Colonic mucosa (tissue), 4 donors: ENCODE data around the gene CCL26. TPM values are rescaled to one million over a fixed set of nuclear protein-coding genes. Genes with fewer than 3 reads are reported as not detected.

ENCODE experiments used
- DNase-seq: peaks from one replicate; pipeline ENCODE4 v3.0.0-alpha.2; 2020
- H3K27ac ChIP-seq: fragments of 200-600 bp; one replicate; pipeline ENCODE4 v1.8.0; 2021
- H3K27me3 ChIP-seq: fragments of 200-600 bp; one replicate; pipeline ENCODE4 v1.8.0; 2021
- H3K36me3 ChIP-seq: fragments of 200-600 bp; one replicate; pipeline ENCODE4 v1.8.0; 2021
- H3K4me1 ChIP-seq: fragments of 200-600 bp; one replicate; pipeline ENCODE4 v1.8.0; 2021; ENCODE audit warnings: mild to moderate bottlenecking
- H3K4me3 ChIP-seq: fragments of 200-600 bp; one replicate; pipeline ENCODE4 v1.8.0; 2021
- H3K9ac ChIP-seq, 2 donors: one replicate each; pipeline ENCODE4 v1.7.0; 2013; ENCODE audit warnings: control low read depth in 2 of 2, low read depth in 2 of 2, low read length in 2 of 2
- H3K9me3 ChIP-seq: fragments of 200-600 bp; one replicate; pipeline ENCODE4 v1.8.0; 2021
- intact Hi-C: fragments of 100-400 bp; cut with DNase I; formaldehyde crosslinking; loops from one replicate; pipeline ENCODE4 v1.14.1; 2022
- total RNA-seq, 2 donors: library from RNA; stranded (reverse); fragmentation: NEBNext Ultra II Directional in 1 of 2; extraction: Animal tissue kit (Norgen Biotek cat#: 25700) in 1 of 2; gene quantifications; one replicate each; pipeline ENCODE4 v1.2.1, GENCODE V29; 2021
- TF ChIP-seq, protein P1 (sequence below): fragments of 200-600 bp; IDR thresholded peaks from one replicate; pipeline ENCODE4 v1.8.0; 2022; ENCODE audit warnings: antibody characterized with exemption, mild to moderate bottlenecking
- donor health status: healthy.
- donor health status: DM: no; HTN: no; CAD: no.
- donor health status: DM: no; HTN: no; CAD: no.

The CCL26 gene
- total RNA-seq, 2 donors from 2014 or later = 0.82 to 0.91 TPM

DNA sequence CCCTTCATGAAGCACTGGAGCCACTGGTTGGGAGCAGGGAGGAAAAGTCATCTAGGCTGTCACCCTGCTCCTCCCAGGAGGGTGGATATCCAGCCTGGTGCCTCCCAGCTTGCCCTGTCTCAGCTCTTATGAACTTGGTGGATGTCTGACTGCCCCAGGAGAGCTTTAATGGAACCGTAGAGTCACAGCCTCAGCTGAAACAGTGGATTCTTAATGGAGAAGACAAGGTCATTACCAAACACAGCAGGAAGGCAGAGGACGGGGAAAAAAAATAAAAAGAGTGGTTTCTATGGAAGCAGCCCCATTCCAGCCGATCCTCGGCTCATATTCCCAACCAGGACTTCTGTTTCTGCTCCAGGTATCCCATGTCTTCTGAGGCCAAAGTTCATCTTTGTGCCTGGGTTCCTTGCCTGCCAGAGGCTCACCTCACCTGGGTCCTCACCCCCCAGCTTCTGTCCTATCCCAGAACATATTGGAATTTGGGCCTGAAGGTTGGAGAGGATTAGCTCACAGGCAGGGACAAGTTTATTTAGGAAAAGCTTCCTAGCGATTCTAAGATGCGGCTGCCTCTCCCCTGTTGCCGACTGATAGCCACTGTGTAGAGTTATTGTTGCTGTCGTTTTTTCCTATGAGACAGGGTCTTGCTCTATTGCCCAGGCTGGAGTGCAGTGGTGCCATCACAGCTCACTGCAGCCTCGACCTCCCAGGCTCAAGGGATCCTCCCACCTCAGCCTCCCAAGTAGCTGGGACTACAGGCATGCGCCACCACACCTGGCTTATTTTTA, 15.6 kb downstream of the CCL26 start:
- H3K9me3 ChIP-seq = no peaks in the 10 kb centered on the region
- TF ChIP-seq, protein P1, sequence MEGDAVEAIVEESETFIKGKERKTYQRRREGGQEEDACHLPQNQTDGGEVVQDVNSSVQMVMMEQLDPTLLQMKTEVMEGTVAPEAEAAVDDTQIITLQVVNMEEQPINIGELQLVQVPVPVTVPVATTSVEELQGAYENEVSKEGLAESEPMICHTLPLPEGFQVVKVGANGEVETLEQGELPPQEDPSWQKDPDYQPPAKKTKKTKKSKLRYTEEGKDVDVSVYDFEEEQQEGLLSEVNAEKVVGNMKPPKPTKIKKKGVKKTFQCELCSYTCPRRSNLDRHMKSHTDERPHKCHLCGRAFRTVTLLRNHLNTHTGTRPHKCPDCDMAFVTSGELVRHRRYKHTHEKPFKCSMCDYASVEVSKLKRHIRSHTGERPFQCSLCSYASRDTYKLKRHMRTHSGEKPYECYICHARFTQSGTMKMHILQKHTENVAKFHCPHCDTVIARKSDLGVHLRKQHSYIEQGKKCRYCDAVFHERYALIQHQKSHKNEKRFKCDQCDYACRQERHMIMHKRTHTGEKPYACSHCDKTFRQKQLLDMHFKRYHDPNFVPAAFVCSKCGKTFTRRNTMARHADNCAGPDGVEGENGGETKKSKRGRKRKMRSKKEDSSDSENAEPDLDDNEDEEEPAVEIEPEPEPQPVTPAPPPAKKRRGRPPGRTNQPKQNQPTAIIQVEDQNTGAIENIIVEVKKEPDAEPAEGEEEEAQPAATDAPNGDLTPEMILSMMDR = no peak
- no peak overlapping the region for H3K27ac ChIP-seq
- H3K9ac ChIP-seq = no peak overlapping the region
- no peaks in the 10 kb centered on the region for H3K4me1 ChIP-seq
- no peaks in the 10 kb centered on the region for H3K27me3 ChIP-seq
- H3K36me3 ChIP-seq = no peaks in the 10 kb centered on the region
- H3K4me3 ChIP-seq = no peak overlapping the region
- intact Hi-C loops = no loop called here
- no peak for DNase-seq

DNA sequence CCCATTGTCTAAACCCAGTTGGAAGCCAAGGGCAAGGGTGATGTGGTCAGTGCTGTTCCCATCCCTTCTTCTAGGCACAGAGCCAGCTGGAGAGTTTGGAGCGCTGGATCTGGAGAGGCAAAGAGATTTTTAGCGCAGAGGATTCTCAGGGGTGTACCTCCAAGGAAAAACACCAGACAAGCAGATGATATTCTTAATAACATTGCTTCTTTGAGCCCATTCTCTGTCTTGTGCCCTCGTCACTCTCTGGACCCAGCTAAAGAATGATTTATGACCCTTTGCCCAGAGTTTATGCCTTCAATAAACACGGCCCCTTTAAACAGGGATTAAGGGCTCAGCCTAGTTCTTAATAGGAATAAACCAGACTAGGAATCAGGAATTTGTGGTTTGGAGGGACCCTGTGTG, 28.6 kb downstream of the CCL26 start:
- H3K9ac ChIP-seq = no peak overlapping the region
- H3K27me3 ChIP-seq = no peaks in the 10 kb centered on the region
- TF ChIP-seq, protein P1 = no peak
- no peaks in the 10 kb centered on the region for H3K4me1 ChIP-seq
- no peak overlapping the region for H3K27ac ChIP-seq
- H3K36me3 ChIP-seq = no peaks in the 10 kb centered on the region
- no peak overlapping the region for H3K4me3 ChIP-seq
- H3K9me3 ChIP-seq = no peaks in the 10 kb centered on the region
- DNase-seq = no peak
- intact Hi-C loops = no loop called here

DNA sequence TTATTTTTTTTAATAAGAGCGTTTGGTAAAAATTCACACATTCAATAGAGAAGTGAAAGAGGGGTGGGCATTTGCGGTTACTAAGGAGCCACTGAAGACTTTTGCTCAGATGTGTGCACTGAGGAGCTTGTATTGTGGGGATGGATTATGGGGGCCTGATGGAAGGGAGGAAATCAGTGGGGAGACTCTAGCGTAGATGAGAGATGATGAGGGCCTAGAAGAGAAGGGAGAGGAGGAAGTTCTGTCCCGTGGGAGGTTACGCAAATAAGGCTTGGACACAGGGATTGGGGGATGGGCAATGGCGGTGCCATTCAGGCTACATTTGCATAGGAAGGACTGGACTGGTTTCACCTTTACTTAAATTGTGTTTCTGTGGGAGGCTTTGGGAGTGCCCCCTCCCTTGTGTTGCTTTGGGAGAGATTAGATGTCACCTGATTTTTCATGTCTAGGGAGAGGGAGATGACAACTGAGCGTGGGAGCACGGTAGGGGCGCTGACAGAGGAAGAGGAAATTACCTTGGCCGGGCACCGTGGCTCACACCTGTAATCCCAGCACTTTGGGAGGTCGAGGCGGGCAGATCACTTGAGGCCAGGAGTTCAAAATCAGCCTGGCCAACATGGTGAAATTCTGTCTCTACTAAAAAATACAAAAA, 31.0 kb downstream of the CCL26 start:
- Histone ChIP-seq H3K27me3 (no peaks in the 10 kb centered on the region), H3K9ac (no peak overlapping the region), H3K4me1 (no peaks in the 10 kb centered on the region), H3K9me3 (no peaks in the 10 kb centered on the region), H3K36me3 (no peaks in the 10 kb centered on the region), H3K27ac (no peak overlapping the region), H3K4me3 (no peak overlapping the region)
- intact Hi-C loops = no loop called here
- TF ChIP-seq, protein P1 = no peak
- DNase-seq = peak; percentile 71

DNA sequence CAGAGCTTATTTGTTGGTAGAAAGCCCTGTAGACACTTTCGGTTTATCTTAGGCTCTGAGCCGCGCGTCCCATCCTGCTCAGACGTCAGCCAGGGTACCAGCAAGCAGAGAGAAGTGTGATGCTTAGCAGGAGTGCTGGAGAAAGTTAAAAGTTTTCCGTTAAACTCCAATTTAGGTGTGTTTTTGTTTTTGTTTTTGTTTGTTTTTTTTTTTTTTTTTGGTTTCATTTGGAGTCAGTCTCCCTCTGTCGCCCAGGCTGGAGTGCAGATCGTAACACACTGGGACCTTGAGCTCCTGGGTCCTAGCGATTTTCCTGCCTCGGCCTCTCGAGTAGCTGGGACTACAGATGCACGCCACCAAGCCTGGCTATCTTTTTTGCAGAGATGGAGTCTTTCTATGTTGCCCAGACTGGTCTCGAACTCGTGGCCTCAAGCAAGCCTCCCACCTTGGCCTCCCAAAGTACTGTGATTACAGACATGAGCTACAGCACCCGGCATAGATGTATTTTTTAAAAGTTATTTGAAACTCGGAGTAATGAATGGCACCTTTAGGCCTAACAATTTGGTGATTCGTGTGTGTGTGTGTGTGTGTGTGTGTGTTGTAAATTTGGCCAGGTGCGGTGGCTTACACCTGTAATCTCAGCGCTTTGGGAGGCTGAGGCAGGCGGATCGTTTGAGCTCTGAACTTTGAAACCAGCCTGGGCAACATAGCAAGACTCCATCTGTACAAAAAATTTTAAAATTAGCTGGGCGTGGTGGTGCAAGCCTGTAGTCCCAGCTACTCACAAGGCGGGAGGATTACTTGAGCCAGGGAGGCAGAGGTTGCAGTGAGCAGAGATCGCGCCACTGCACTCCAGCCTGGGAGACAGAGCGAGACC, 32.0 kb downstream of the CCL26 start:
- Histone ChIP-seq H3K27ac (peak overlapping the region; percentile 86), H3K9me3 (no peaks in the 10 kb centered on the region), H3K4me1 (no peaks in the 10 kb centered on the region), H3K9ac (peak overlapping the region; percentile 61 to 72), H3K4me3 (peak overlapping the region; percentile 96), H3K27me3 (no peaks in the 10 kb centered on the region), H3K36me3 (no peaks in the 10 kb centered on the region)
- intact Hi-C loops = no loop called here
- no peak for DNase-seq
- TF ChIP-seq, protein P1 = no peak
